IPS-15b (cell line): ENCODE results near the gene NUP54.

Source experiments
- H3K27me3 ChIP-seq: one replicate; pipeline ENCODE4 v1.6.1; 2013; ENCODE audit warnings: low read length; ENCODE audit not compliant: control insufficient read depth, insufficient read depth
- H3K36me3 ChIP-seq: one replicate; pipeline ENCODE4 v1.6.1; 2013; ENCODE audit warnings: low read length; ENCODE audit not compliant: control insufficient read depth, insufficient read depth
- H3K4me1 ChIP-seq: one replicate; pipeline ENCODE4 v1.6.1; 2013; ENCODE audit warnings: mild to moderate bottlenecking, low read length; ENCODE audit not compliant: control insufficient read depth, insufficient read depth
- H3K4me3 ChIP-seq: one replicate; pipeline ENCODE4 v1.5.1; 2013; ENCODE audit warnings: low read depth, low read length
- H3K9ac ChIP-seq: one replicate; pipeline ENCODE4 v1.6.1; 2013; ENCODE audit warnings: low read depth, mild to moderate bottlenecking, low read length
- H3K9me3 ChIP-seq: one replicate; pipeline ENCODE4 v1.6.1; 2013; ENCODE audit warnings: mild to moderate bottlenecking, low read length; ENCODE audit not compliant: control insufficient read depth, insufficient read depth

NUP54 gene

GRCh38 chr4:76141241-76141640, 7.0 kb downstream of the NUP54 start:
- Histone ChIP-seq H3K27me3 (no peaks in the 10 kb centered on the region), H3K9me3 (no peaks in the 10 kb centered on the region), H3K4me3 (no peak overlapping the region), H3K36me3 (peaks cover 7% of the 10 kb centered on the region), H3K4me1 (no peaks in the 10 kb centered on the region), H3K9ac (no peak overlapping the region)

- Histone ChIP-seq H3K9me3 (no peaks in the 10 kb centered on the region), H3K36me3 (no peaks in the 10 kb centered on the region), H3K4me1 (no peaks in the 10 kb centered on the region), H3K4me3 (no peak overlapping the region), H3K27me3 (no peaks in the 10 kb centered on the region), H3K9ac (no peak overlapping the region)
Measured at GRCh38 chr4:76127754-76128153, 20.4 kb downstream of the NUP54 start.

GRCh38 chr4:76125816-76126215, 22.4 kb downstream of the NUP54 start:
- no peaks in the 10 kb centered on the region for H3K36me3 ChIP-seq

GRCh38 chr4:76120199-76120598, 28.0 kb downstream of the NUP54 start:
- Histone ChIP-seq H3K4me3 (no peak overlapping the region), H3K9me3 (no peaks in the 10 kb centered on the region), H3K4me1 (no peaks in the 10 kb centered on the region), H3K36me3 (peaks cover 11% of the 10 kb centered on the region), H3K9ac (no peak overlapping the region), H3K27me3 (no peaks in the 10 kb centered on the region)

More at GRCh38 chr4:76125816-76126215, 22.4 kb downstream of the NUP54 start:
- Histone ChIP-seq H3K27me3 (no peaks in the 10 kb centered on the region), H3K4me1 (no peaks in the 10 kb centered on the region), H3K9me3 (no peaks in the 10 kb centered on the region), H3K4me3 (no peak overlapping the region), H3K9ac (no peak overlapping the region)

- H3K4me3 ChIP-seq, result no peak overlapping the region
- H3K9ac ChIP-seq, result no peak overlapping the region
- H3K27me3 ChIP-seq, result no peaks in the 10 kb centered on the region
- peaks cover 15% of the 10 kb centered on the region for H3K36me3 ChIP-seq
- no peaks in the 10 kb centered on the region for H3K4me1 ChIP-seq
- no peaks in the 10 kb centered on the region for H3K9me3 ChIP-seq
Measured at GRCh38 chr4:76117536-76117935, 30.7 kb downstream of the NUP54 start.

- Histone ChIP-seq H3K4me3 (no peak overlapping the region), H3K9ac (no peak overlapping the region), H3K9me3 (no peaks in the 10 kb centered on the region), H3K36me3 (peaks cover 15% of the 10 kb centered on the region), H3K27me3 (no peaks in the 10 kb centered on the region), H3K4me1 (no peaks in the 10 kb centered on the region)
Measured at GRCh38 chr4:76116821-76117220, 31.4 kb downstream of the NUP54 start.

- Histone ChIP-seq H3K9me3 (no peaks in the 10 kb centered on the region), H3K27me3 (peaks cover 33% of the 10 kb centered on the region), H3K9ac (no peak overlapping the region), H3K4me1 (peaks cover 3% of the 10 kb centered on the region), H3K36me3 (no peaks in the 10 kb centered on the region), H3K4me3 (no peak overlapping the region)
Measured at GRCh38 chr4:76108467-76109181, 39.6 kb downstream of the NUP54 start.

- no peak overlapping the region for H3K9ac ChIP-seq
- H3K4me1 ChIP-seq, result peaks cover 3% of the 10 kb centered on the region
- no peak overlapping the region for H3K4me3 ChIP-seq
- H3K9me3 ChIP-seq, result no peaks in the 10 kb centered on the region
- H3K27me3 ChIP-seq, result peaks cover 38% of the 10 kb centered on the region
- no peaks in the 10 kb centered on the region for H3K36me3 ChIP-seq
Measured at GRCh38 chr4:76106442-76106841, 41.8 kb downstream of the NUP54 start.

GRCh38 chr4:76105652-76106051, 42.5 kb downstream of the NUP54 start:
- Histone ChIP-seq H3K27me3 (peaks cover 38% of the 10 kb centered on the region), H3K4me3 (no peak overlapping the region), H3K4me1 (peaks cover 3% of the 10 kb centered on the region), H3K9me3 (no peaks in the 10 kb centered on the region), H3K9ac (no peak overlapping the region), H3K36me3 (no peaks in the 10 kb centered on the region)

- Histone ChIP-seq H3K9ac (no peak overlapping the region), H3K9me3 (no peaks in the 10 kb centered on the region), H3K36me3 (no peaks in the 10 kb centered on the region), H3K27me3 (no peaks in the 10 kb centered on the region), H3K4me1 (no peaks in the 10 kb centered on the region), H3K4me3 (no peak overlapping the region)
Measured at GRCh38 chr4:76096076-76096475, 52.1 kb downstream of the NUP54 start.

- no peaks in the 10 kb centered on the region for H3K27me3 ChIP-seq
- H3K9me3 ChIP-seq, result no peaks in the 10 kb centered on the region
- no peak overlapping the region for H3K9ac ChIP-seq
- H3K4me1 ChIP-seq, result no peaks in the 10 kb centered on the region
- no peak overlapping the region for H3K4me3 ChIP-seq
- no peaks in the 10 kb centered on the region for H3K36me3 ChIP-seq
Measured at GRCh38 chr4:76095568-76095967, 52.6 kb downstream of the NUP54 start.

GRCh38 chr4:76091052-76091451, 57.1 kb downstream of the NUP54 start:
- H3K4me3 ChIP-seq, result no peak overlapping the region
- no peak overlapping the region for H3K9ac ChIP-seq
- H3K27me3 ChIP-seq, result no peaks in the 10 kb centered on the region
- H3K4me1 ChIP-seq, result no peaks in the 10 kb centered on the region
- H3K9me3 ChIP-seq, result no peaks in the 10 kb centered on the region
- H3K36me3 ChIP-seq, result no peaks in the 10 kb centered on the region
